GM23338 (cell line): ENCODE data around the gene MYO3B. TPM values are rescaled to one million over a fixed set of nuclear protein-coding genes. Genes with fewer than 3 reads are reported as not detected.

Experiments used
- ATAC-seq: fragments of 200-7000 bp; cut with Tn5 transposase; 3 replicates; pipeline ENCODE4 v1.9.1; 2020
- DNase-seq: peaks from one replicate; pipeline ENCODE4 v3.0.0-alpha.2; 2015; ENCODE audit warnings: low spot score
- H2AFZ ChIP-seq: fragments of 200-600 bp; sonication (generic); 2 replicates; pipeline ENCODE4 v1.8.0; 2016; ENCODE audit warnings: antibody characterized with exemption, mild to moderate bottlenecking, moderate library complexity
- H3F3A ChIP-seq: fragments of 200-600 bp; sonication (generic); replicated peaks from 2 replicates; pipeline ENCODE4 v1.8.0; 2017; ENCODE audit warnings: antibody characterized with exemption, mixed run types, low read depth
- H3K27ac ChIP-seq: fragments of 200-600 bp; sonication (generic); 2 replicates; pipeline ENCODE4 v1.6.1; 2016; ENCODE audit warnings: low read depth
- H3K27me3 ChIP-seq: fragments of 200-600 bp; sonication (generic); 2 replicates; pipeline ENCODE4 v1.8.0; 2016; ENCODE audit warnings: mild to moderate bottlenecking, mixed run types, moderate library complexity; ENCODE audit not compliant: insufficient read depth
- H3K36me3 ChIP-seq: fragments of 200-600 bp; sonication (generic); 2 replicates; pipeline ENCODE4 v1.8.0; 2016; ENCODE audit warnings: mild to moderate bottlenecking; ENCODE audit not compliant: insufficient read depth
- H3K4me1 ChIP-seq: fragments of 200-600 bp; sonication (generic); 2 replicates; pipeline ENCODE4 v1.8.0; 2016; ENCODE audit warnings: mild to moderate bottlenecking, moderate library complexity; ENCODE audit not compliant: insufficient read depth
- H3K4me2 ChIP-seq: fragments of 200-600 bp; sonication (generic); 2 replicates; pipeline ENCODE4 v1.7.1; 2017; ENCODE audit warnings: mixed run types
- H3K4me3 ChIP-seq: fragments of 200-600 bp; sonication (generic); 2 replicates; pipeline ENCODE4 v1.6.1; 2016; ENCODE audit warnings: mixed run types
- H3K79me2 ChIP-seq: fragments of 200-600 bp; sonication (generic); replicated peaks from 2 replicates; pipeline ENCODE4 v1.8.0; 2017; ENCODE audit warnings: mild to moderate bottlenecking; ENCODE audit not compliant: insufficient read depth
- H3K9me2 ChIP-seq: fragments of 200-600 bp; sonication (generic); 2 replicates; pipeline ENCODE4 v1.8.0; 2017; ENCODE audit not compliant: insufficient read depth
- H4K20me1 ChIP-seq: fragments of 200-600 bp; sonication (generic); replicated peaks from 2 replicates; pipeline ENCODE4 v1.8.0; 2017; ENCODE audit warnings: mild to moderate bottlenecking; ENCODE audit not compliant: insufficient read depth
- H3K27ac Mint-ChIP-seq: 2 replicates; pipeline ENCODE4 v1.8.0; 2020; ENCODE audit warnings: inconsistent platforms, mild to moderate bottlenecking, moderate library complexity, mixed read lengths
- H3K27me3 Mint-ChIP-seq: 3 replicates; pipeline ENCODE4 v1.8.0; 2022; ENCODE audit warnings: low read depth, mild to moderate bottlenecking, moderate library complexity, mixed read lengths, inconsistent platforms; ENCODE audit not compliant: insufficient read depth, poor library complexity
- H3K36me3 Mint-ChIP-seq: 3 replicates; pipeline ENCODE4 v1.8.0; 2021; ENCODE audit warnings: low read depth, mild to moderate bottlenecking, inconsistent platforms, moderate library complexity, mixed read lengths
- H3K4me1 Mint-ChIP-seq: 3 replicates; pipeline ENCODE4 v1.8.0; 2020; ENCODE audit warnings: mild to moderate bottlenecking, inconsistent platforms, mixed read lengths
- H3K4me3 Mint-ChIP-seq: 3 replicates; pipeline ENCODE4 v1.8.0; 2021; ENCODE audit warnings: moderate library complexity, mild to moderate bottlenecking, inconsistent platforms, mixed read lengths
- H3K9me3 Mint-ChIP-seq: 3 replicates; pipeline ENCODE4 v1.8.0; 2020; ENCODE audit warnings: moderate library complexity, mild to moderate bottlenecking, inconsistent platforms, mixed read lengths
- CREB1 ChIP-seq: fragments of 250-450 bp; sonication (Bioruptor Pico); IDR thresholded peaks from 2 replicates; pipeline ENCODE4 v1.5.0; 2020; ENCODE audit warnings: low read depth, mild to moderate bottlenecking, moderate library complexity
- ETS1 ChIP-seq: IDR thresholded peaks from 2 replicates; pipeline ENCODE4 v1.6.1; 2016; ENCODE audit warnings: antibody characterized with exemption
- EZH2 ChIP-seq: fragments of 200-600 bp; sonication (generic); IDR thresholded peaks from one replicate; pipeline ENCODE4 v1.8.0; 2017; ENCODE audit warnings: antibody characterized with exemption, mild to moderate bottlenecking, low read depth; ENCODE audit not compliant: unreplicated experiment
- EZH2phosphoT487 ChIP-seq: fragments of 200-600 bp; sonication (generic); IDR thresholded peaks from one replicate; pipeline ENCODE4 v1.8.1; 2018; ENCODE audit warnings: antibody characterized with exemption; ENCODE audit not compliant: unreplicated experiment
- JUNB ChIP-seq: IDR thresholded peaks from one replicate; pipeline ENCODE4 v1.6.1; 2016; ENCODE audit warnings: antibody characterized with exemption; ENCODE audit not compliant: unreplicated experiment
- NANOG ChIP-seq: IDR thresholded peaks from 2 replicates; pipeline ENCODE4 v1.6.1; 2016; ENCODE audit warnings: antibody characterized with exemption, borderline replicate concordance
- POLR2AphosphoS5 ChIP-seq: IDR thresholded peaks from 2 replicates; pipeline ENCODE4 v1.6.1; 2016; ENCODE audit warnings: antibody characterized with exemption, low read depth
- REST ChIP-seq: IDR thresholded peaks from one replicate; pipeline ENCODE4 v1.6.1; 2018; ENCODE audit warnings: antibody characterized with exemption; ENCODE audit not compliant: unreplicated experiment
- STAT1 ChIP-seq: IDR thresholded peaks from one replicate; pipeline ENCODE4 v1.6.1; 2016; ENCODE audit warnings: antibody characterized with exemption; ENCODE audit not compliant: unreplicated experiment
- ZNF114 ChIP-seq: fragments of 250-450 bp; sonication (Bioruptor Pico); IDR thresholded peaks from 2 replicates; pipeline ENCODE4 v1.5.0; 2020; ENCODE audit warnings: mild to moderate bottlenecking, moderate library complexity
- ZNF331 ChIP-seq: fragments of 250-450 bp; sonication (Bioruptor Pico); IDR thresholded peaks from 2 replicates; pipeline ENCODE4 v1.5.0; 2020; ENCODE audit warnings: low read depth, mild to moderate bottlenecking, moderate library complexity
- ZNF462 ChIP-seq: fragments of 250-450 bp; sonication (Bioruptor Pico); IDR thresholded peaks from 2 replicates; pipeline ENCODE4 v1.5.0; 2020; ENCODE audit warnings: mild to moderate bottlenecking, moderate library complexity
- polyA plus RNA-seq: library from polyadenylated mRNA; unstranded; fragments of >200 nt; fragmentation: Nextera tagmentation; extraction: Ambion mirVana; gene quantifications from 2 replicates; pipeline ENCODE4 v1.2.1, GENCODE V29; 2016
- total RNA-seq: library from RNA; depleted of rRNA; stranded (reverse); fragments of >200 nt; shearing (Covaris generic); gene quantifications from 2 replicates; pipeline ENCODE4 v1.2.3, GENCODE V29; 2014
- TF ChIP-seq, protein P1 (sequence below), 2 experiments: fragments of 200-600 bp in 1 of 2; sonication (generic) in 1 of 2; conservative IDR thresholded peaks; 2 replicates each; pipeline versions ENCODE4 v1.5.1 to v1.6.1; 2016 to 2017; ENCODE audit warnings: antibody characterized with exemption in 2 of 2, low read depth in 2 of 2, mild to moderate bottlenecking in 2 of 2, moderate library complexity in 1 of 2

Gene MYO3B
- total and polyA plus RNA-seq, 2 experiments from 2014 or later = 0.42 TPM; not detected in 1

DNA sequence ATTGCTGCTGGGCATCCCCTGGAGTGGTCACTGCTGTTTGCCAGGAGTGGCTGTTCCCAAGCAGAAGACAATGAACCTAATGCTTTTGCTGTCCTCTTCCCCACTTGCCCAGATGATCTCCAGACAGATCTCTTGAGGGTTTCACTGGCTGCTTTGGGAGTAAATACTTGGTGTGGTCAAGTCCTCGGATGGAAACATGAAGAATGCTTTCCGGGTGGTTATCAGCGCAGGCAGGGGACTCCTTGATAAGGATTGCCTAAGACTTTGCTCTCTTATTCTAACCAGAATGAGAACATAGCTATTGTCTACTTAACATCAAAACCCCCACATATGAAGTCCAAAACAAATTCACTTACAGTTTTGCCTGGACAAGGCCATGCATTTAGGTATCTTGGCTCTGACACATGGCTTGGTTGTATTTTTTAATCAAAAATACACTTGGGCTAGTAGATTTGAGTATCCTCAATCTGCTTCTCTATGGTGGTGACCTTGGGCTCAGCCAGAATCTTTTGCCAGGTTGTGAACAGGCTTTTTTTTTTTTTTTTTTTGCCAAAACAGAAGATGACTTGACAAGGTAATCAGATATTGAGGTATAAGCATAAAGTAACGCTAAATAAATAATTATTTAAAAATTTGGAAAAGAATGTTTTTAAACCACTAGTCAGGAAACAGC is 34.8 kb upstream of the MYO3B start:
- Histone ChIP-seq H3K36me3 (peaks cover 2% of the 10 kb centered on the region; the same call in 1 of the 2 replicates), H3K4me1 (no peaks in the 10 kb centered on the region), H3K79me2 (no peaks in the 10 kb centered on the region), H4K20me1 (no peaks in the 10 kb centered on the region), H3K4me3 (no peak overlapping the region), H3F3A (no peaks in the 10 kb centered on the region), H3K9me2 (no peaks in the 10 kb centered on the region), H2AFZ (peak overlapping the region; percentile 28; the same call in 1 of the 2 replicates), H3K27me3 (no peaks in the 10 kb centered on the region), H3K27ac (no peak overlapping the region), H3K4me2 (no peak overlapping the region)
- H3K9me3 Mint-ChIP-seq = peaks cover 1% of the 10 kb centered on the region; the same call in 2 of the 3 replicates
- H3K36me3 Mint-ChIP-seq = peaks cover 2% of the 10 kb centered on the region; the same call in 1 of the 3 replicates
- H3K27me3 Mint-ChIP-seq = peaks cover 8% of the 10 kb centered on the region
- TF ChIP-seq REST (no peak), ETS1 (no peak), JUNB (no peak), ZNF331 (CRISPR knock-in tag) (no peak), EZH2phosphoT487 (no peak), ZNF462 (no peak), NANOG (no peak), POLR2AphosphoS5 (no peak), STAT1 (no peak), CREB1 (CRISPR knock-in tag) (no peak), ZNF114 (CRISPR knock-in tag) (no peak), EZH2 (no peak)
- TF ChIP-seq, protein P1, sequence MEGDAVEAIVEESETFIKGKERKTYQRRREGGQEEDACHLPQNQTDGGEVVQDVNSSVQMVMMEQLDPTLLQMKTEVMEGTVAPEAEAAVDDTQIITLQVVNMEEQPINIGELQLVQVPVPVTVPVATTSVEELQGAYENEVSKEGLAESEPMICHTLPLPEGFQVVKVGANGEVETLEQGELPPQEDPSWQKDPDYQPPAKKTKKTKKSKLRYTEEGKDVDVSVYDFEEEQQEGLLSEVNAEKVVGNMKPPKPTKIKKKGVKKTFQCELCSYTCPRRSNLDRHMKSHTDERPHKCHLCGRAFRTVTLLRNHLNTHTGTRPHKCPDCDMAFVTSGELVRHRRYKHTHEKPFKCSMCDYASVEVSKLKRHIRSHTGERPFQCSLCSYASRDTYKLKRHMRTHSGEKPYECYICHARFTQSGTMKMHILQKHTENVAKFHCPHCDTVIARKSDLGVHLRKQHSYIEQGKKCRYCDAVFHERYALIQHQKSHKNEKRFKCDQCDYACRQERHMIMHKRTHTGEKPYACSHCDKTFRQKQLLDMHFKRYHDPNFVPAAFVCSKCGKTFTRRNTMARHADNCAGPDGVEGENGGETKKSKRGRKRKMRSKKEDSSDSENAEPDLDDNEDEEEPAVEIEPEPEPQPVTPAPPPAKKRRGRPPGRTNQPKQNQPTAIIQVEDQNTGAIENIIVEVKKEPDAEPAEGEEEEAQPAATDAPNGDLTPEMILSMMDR (conservative IDR thresholded peaks at IDR 0.05; ENCODE audit: low read depth in 2 of 2) = no peak
- no peak overlapping the region for H3K27ac Mint-ChIP-seq
- ATAC-seq = no peak
- peaks cover 9% of the 10 kb centered on the region for H3K4me1 Mint-ChIP-seq
- no peak for DNase-seq
- H3K4me3 Mint-ChIP-seq = no peak overlapping the region
